Forelimb muscle (tissue), 1 donor: ENCODE results near the gene LCE1E. TPM values are rescaled to one million over a fixed set of nuclear protein-coding genes. Genes with fewer than 3 reads are reported as not detected.

Experiments
- DNase-seq: peaks from one replicate; pipeline ENCODE4 v3.0.0-alpha.2; 2013; ENCODE audit warnings: low read depth
- polyA plus RNA-seq: library from polyadenylated mRNA; unstranded; fragments of 120-200 nt; gene quantifications from one replicate; pipeline ENCODE4 v1.2.1, GENCODE V29; 2013; ENCODE audit not compliant: insufficient read length

LCE1E gene, protein sequence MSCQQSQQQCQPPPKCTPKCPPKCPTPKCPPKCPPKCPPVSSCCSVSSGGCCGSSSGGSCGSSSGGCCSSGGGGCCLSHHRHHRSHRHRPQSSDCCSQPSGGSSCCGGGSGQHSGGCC
- not detected for polyA plus RNA-seq

- DNase-seq = no peak
These were observed at the start of gene LCE1E for GRCh38 chr1:152786077-152786476. TSS of gene LCE1E (plus strand) at chr1:152786257. CDS start at chr1:152787300, 1,043 bp downstream.

GRCh38 chr1:152737997-152738396, 48.1 kb upstream of the LCE1E start:
- no peak for DNase-seq

GRCh38 chr1:152739841-152740240, 46.2 kb upstream of the LCE1E start:
- DNase-seq = no peak

GRCh38 chr1:152741656-152742055, 44.4 kb upstream of the LCE1E start:
- DNase-seq = no peak

DNA sequence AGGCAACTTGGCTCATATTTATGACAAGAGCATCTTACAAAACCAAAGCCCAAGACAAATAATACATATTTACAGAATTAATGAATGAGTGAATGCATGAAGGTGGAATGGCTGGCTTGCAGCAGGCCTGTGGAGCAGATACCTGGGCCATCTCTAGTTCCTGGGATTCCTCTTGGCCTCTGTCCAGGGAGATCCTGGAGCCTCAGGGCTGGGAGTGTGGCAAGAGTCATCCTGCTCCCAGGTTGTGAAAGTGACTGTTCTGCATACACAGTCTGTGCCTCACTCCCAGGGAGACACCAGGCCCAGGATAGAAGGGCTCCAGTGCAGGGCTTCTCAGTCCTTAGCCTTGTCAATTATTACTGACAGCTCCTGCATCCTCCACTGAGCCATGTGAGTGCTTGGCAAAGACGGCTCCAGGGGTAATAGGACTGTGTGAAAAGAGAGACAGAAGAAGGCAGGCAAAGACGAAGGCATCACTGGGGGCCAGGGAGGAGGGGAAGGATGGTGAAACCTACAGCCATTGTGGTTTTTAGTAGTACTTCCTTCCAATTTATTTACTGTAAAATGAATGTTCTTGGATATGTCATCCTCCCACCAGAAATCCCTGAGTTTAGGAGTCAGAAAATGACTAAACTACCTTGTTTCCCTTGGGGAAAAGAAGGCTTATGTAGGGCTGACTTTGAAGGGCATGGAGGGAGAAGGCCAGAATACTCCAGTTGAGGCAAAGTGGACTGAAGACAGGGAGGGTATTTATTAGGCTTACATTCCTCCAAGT, 42.5 kb upstream of the LCE1E start:
- no peak for DNase-seq

DNA sequence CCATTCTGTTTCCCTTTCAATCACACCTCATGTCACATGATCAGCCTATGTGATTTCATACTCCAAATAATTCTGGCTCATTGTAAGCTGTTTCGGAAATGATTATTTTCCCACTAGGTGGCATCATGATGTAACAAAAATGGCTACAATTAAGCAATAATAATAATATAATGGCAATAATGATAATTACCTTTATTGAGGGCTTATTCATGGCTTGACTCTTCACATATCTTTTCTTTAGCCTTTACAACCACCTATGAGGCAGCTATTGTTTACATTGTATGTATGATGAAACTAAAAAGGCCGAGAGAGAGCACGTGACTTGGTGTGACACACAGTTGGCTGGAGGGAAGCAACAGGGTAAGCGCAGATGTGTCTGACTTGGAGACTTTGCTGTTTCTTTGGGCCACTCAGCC, 40.8 kb upstream of the LCE1E start:
- DNase-seq = no peak

DNA sequence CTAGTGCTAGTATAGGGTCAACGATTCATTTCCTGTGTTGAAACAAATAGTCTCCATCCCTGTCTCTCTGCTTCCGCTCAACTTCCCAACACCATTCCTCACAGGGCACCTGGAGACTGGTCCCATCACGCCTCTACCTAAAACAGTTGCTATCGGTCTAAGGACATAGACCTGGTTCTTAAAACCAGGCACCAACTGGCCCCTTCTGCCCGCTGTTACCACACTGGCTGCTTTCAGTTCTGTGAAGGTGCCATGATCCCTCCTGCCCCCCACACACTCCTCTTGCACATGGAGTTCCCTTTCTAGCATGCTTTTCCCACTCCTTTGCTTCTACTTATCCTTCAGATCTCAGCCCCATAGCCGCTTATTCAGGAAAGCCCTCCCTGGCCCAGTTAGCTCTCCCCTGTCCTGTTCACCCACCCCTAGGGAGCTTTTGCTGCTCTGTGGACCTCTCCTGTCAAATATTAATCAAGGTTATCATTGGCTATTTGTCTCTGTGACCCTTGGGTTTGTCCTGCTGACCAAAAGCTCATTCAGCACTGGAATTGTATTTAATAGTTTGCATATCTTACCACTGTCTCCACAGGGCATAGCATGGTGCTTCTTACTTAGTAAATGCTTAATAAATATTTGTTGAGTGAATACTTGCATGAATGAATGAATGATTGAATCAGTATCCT, 40.2 kb upstream of the LCE1E start:
- no peak for DNase-seq

DNA sequence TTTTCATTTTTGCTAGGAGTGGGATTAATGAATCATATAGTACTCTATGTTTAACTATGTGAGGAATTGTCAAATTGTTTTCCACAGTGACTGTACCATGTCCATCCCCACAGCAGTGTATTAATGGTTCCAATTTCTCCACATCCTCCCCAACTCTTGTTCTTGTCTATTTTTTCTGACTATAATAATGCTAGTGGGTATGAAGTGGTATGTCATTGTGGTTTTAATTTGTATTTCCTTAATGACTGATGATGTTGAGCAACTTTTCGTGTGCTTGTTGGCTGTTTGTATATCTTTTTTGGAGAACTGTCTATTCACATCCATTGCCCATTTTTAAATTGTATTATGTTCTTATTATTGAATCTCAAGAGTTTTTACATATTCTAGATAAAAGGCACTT, 38.2 kb upstream of the LCE1E start:
- no peak for DNase-seq

DNA sequence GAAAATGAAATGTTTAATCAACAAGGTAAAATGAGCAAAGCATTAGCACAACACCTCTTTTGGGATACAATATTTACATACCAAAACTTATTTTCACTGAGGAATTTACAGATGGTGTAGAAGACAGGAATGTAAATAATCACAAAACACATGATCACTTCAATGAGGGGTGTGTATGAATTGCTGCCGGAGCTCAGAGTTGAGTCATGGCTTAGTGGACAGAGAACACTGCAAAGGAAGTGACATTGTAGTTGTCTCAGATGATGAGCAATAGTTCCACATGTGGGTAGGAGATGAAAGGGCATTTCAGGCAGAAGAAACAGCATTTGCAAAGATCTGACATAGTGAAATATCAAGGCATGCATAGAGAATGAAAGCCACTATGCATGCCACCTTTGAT, 33.8 kb upstream of the LCE1E start:
- DNase-seq = no peak

- no peak for DNase-seq
These were observed 32.5 kb upstream of the LCE1E start for GRCh38 chr1:152753586-152753985.

DNA sequence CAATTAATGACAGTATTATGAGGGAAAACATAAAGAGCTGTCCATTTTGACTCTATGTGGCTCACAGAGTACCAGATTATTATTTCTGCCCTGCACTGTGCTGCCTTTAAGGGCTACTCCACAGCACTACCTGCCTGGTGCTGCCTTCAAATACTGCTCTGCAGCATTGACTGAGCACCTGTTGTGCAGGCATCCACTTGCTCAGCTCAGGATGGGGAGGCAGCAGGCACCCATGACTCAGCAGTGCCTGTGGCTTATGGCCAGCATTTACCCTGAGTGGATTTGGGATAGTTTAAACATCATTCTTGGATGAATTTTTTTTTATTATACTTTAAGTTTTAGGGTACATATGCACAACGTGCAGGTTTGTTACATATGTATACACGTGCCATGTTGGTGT, 29.2 kb upstream of the LCE1E start:
- DNase-seq = no peak

GRCh38 chr1:152757747-152758146, 28.3 kb upstream of the LCE1E start, which contains the start of gene KPRP:
TSS of gene KPRP (plus strand) at chr1:152758025. CDS start at chr1:152759589, 1,564 bp downstream.
- DNase-seq = no peak

DNA sequence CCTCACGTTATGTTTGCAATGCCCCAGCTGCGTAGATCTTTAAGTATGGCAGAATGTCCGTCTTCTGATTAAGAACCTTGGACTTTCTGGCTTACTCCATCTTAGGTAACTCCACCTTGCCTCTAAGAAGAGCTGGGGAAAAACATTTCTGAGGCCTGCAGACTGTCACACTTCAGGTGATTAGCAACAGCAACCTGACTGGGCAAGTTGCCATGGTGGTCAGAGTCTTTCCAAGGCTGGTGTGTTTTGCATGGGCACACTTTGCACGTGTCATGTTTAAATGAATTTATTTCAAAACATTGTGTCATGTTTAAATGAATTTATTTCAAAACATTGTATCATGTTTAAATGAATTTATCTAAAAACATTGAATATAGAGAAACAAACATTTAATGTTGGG, 27.4 kb upstream of the LCE1E start:
- DNase-seq = no peak

DNA sequence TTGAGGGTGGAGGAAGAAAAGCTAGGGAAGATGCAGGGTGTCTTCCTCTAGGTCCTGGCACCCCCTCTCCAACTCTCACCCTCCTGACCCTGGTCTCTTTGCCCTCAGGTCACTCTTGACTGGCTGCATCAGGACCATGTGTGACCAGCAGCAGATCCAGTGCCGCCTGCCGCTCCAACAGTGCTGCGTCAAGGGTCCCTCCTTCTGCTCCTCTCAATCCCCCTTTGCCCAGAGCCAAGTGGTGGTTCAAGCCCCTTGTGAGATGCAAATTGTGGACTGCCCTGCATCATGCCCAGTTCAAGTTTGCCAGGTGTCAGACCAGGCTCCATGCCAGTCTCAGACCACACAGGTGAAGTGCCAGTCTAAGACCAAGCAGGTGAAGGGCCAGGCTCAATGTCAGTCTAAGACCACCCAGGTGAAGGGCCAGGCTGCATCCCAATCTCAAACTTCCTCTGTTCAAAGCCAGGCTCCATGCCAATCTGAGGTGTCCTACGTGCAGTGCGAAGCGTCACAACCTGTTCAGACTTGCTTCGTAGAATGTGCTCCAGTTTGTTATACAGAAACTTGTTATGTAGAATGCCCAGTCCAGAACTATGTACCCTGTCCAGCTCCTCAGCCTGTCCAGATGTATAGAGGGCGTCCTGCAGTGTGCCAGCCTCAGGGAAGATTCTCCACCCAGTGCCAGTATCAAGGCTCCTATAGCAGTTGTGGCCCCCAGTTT, 26.4 kb upstream of the LCE1E start:
- no peak for DNase-seq

GRCh38 chr1:152760551-152761190, 25.4 kb upstream of the LCE1E start:
- DNase-seq = no peak

GRCh38 chr1:152761609-152762213, 24.3 kb upstream of the LCE1E start:
- no peak for DNase-seq

DNA sequence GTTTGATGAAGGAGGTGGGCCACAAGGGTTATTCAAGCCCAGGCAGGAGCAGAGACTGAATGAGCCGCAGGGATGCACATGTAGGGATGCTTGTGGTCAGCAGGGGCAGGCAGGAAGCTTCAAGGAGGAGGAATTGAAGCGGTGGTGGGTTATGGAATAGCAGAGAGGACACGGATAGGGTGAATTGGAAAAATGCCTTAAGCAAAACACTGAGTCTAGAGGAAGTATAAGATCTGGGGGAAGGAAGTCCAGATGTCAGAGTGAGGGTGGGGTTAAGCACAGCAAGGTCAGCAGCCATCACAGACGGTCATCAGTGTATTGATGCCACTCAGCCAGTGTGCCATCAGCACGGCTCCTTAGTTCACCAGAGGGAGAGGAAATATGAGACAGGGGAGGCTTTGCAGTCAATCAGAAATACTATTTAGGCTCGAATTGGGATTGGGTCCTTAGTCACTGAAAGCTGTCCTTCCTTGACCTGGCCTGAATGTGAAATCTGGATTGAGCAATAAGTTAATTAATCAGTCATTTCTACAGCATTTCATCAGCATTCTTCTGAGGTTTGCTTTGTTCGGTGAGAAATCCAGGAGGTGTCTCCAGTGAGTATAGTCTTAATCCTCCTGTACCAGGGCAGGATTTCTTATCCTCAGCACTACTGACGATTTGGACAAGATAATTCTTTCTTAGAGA, 17.1 kb upstream of the LCE1E start:
- no peak for DNase-seq

GRCh38 chr1:152770411-152770810, 15.6 kb upstream of the LCE1E start:
- DNase-seq = no peak

DNA sequence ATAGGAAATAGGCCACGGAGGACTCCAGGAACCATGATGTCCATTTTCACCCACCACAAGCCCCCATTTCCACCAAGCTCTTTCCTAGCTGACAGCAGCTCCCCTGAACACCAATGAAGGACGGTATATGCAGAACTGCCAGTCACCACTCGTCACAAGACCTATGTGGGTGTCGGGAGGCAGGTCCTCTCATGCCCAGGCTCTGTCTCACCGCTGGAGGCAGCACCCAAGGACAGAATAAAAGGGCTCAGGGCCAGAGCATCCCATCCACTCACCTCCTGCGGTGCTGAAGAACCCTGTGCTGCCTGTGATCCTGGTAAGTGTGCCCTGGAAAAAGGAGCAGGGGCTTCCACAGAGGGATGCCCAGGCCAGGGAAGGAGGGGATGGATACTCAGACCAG, 11.2 kb upstream of the LCE1E start, which contains the start of gene LCE1F:
TSS of gene LCE1F (plus strand) at position 266 of the 400 bp plus-strand sequence. CDS start 1,232 bp downstream, outside the sequence.
- DNase-seq = no peak

DNA sequence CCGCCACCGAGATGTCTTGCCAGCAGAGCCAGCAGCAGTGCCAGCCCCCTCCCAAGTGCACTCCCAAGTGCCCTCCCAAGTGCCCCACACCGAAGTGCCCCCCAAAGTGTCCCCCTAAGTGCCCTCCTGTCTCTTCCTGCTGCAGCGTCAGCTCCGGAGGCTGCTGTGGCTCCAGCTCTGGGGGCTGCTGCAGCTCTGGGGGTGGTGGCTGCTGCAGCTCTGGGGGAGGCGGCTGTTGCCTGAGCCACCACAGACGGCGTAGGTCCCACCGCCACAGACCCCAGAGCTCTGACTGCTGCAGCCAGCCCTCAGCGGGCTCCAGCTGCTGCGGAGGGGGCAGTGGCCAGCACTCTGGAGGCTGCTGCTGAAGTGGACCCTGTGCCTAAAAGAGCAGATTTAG, 9.7 kb upstream of the LCE1E start:
- DNase-seq = no peak
